Stimulated activated CD4-positive, alpha-beta T cell treated with anti-CD3 and anti-CD28 coated beads, Interleukin-4, amount 100 ng/mL, for 1 hour (primary cell): ENCODE data around the gene TMEM129.
"Not testable (repeated sequence)": the region's sequence is repeated elsewhere in the genome, so short reads cannot be mapped to it uniquely, and the experiment has no call there.

Experiments
- DNase-seq: peaks from one replicate; pipeline ENCODE4 v3.0.0-alpha.2; 2020

Gene TMEM129

DNA sequence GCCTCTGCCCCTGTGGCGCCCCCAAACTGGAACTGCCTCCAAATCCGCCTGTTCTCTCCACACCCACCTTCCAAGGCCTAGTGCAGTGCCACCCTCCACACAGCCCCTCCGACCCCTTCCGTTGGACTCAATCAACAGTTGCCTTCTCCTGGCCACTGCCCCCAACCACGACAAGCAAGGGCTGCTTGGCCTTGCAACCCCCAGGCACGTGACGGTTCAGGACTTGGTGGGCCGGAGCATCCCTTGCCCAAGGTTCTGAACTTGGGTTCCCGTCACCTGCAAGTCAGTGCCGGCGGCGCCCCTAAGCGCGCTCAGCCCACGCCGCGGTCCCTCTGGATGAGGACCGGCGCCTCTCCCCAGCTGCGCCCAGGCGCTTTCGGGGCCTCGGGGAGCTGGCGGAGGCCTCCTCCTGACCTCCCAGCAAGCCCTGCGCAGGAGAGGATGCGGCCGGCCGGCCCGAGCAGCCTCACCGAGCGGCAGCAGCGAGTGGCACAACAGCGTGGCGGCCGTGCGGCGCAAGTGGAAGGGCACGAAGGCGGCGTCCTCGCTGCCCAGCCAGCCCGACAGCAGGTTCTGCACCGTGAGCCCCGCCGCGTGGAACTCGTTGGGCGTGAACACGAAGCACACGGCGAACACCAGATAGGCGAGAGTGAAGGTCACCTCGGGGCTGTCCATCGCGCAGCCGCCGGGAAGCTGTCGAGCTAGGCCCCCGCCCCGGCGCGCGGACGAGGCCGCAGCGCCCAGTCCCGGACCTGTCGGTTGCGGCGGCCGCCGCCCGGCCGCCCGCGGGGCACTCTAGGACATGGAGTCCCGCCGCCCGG is 750 bp downstream of the TMEM129 start:
- peak; percentile 52 for DNase-seq

DNA sequence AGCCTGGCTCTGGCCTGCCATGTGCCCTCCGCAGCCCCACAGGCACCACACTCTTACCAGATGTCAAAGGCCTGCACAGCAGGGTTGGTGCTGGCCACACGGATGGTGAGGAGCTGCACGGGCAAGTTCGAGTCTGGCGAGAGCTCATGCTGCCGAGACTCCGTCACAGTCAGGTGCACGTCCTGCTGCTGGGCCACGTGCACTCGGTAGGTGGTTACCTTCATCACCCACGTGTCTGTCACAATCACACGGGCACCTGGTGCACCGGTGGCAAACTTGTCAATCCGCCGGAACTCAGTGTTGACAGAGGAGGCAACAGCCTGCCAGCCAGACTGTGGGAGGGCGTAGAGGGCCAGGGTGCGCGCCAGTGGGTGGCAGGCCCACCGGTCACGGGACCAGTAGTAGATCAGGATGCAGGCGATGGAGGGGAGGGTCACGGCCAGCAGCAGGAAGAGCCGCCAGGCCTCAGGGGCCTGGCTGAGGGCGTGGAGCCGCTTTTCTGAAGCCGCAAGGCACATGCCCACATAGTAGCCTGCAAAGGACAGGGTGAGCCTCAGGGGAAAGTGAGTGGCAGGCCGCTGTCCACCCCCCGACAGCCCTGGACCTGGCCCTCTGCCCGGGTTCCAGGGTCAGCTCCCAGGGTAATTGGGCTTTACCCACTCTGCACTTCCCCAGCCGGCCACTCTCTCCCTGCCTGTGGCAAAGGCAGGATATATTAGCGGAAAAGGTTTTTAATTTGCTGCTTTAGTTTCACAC is 2.9 kb downstream of the TMEM129 start:
- DNase-seq: no peak

DNA sequence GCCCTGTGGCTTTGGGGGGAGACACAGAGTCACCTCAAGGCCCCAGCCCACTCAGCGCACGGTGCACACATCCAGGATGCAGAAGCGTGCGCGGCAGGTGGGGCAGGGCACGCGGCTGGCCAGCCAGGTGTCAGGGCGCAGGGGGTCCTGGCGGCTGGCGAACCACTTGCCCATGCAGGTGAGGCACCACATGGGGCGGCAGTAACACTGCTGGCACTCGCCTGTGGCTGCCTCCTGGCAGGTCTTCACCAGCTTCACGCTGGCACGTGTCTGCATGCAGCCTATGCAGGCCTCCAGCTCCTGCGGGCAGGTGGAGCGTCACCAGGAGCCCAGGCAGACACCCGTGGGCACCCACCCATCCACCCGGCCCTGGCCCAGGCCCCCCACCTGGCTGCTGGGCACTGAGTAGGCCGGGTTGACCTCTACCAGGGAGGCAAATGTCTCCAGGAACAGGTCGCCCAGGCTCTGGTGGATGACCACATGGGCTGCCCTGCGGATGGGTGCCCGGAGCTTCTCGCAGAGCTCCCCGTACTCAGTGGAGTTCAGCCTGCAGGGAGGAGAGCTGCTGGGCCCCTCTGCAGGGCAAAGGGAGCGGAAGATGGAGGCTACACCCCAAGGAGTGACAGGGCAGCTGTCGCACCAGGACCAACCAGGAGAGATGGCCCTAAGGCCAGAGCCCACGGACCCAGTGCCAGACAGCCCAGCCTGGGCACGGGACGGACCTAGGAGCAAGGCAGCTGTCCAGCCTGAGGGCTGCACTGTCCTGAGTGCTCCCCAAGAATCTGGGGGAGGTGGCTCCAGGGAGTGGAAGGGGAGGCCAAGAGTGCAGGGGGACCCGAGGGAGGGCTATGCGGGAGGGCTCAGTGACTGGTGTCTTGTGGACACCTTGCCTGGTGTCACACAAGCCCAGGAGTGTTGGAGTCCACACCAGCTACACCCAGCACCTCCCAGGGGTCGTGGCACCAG is 3.7 kb downstream of the TMEM129 start:
- no peak for DNase-seq

DNA sequence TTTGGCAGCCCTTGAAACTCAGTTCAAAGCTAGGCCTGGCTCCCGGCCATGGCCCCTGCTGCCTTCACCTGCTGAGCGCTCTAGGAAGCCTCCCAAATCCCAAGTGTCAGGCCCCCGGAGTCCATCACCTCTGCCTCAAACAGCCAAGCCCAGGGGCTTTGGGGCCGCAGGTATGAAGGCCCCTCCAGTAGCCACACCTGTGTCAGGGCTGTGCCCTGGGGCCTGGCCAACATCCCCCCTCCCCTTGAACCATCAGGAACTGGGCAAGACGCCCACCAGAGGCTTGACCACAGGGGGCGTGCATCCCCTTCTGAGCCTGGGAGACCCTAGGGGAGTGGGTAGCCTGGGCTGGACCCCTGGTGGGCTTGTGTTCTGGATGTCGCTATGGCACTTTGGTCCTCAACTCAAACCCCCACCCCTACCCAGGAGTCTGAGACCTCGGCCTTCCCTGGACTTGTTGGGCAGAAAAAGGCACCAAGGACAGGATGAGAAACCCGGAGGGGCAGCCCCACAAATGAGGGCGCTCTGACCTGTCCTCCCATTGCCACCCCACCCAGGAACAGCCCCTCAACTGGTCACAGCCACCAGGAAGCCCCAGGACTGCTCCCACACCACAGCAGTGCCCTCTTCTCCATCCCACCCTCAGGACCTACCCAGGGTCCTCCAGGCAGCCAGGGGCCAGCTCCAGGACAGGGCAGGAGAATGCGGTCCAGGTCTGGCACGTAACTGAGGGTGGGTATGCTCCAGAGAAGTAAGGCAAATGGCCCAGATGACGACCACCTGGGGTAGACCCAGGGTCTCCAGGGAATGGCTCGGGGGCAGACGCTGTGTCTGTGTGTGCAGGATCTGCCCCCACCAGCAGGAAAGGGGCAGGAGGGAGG is 4.8 kb downstream of the TMEM129 start:
- DNase-seq: no peak

DNA sequence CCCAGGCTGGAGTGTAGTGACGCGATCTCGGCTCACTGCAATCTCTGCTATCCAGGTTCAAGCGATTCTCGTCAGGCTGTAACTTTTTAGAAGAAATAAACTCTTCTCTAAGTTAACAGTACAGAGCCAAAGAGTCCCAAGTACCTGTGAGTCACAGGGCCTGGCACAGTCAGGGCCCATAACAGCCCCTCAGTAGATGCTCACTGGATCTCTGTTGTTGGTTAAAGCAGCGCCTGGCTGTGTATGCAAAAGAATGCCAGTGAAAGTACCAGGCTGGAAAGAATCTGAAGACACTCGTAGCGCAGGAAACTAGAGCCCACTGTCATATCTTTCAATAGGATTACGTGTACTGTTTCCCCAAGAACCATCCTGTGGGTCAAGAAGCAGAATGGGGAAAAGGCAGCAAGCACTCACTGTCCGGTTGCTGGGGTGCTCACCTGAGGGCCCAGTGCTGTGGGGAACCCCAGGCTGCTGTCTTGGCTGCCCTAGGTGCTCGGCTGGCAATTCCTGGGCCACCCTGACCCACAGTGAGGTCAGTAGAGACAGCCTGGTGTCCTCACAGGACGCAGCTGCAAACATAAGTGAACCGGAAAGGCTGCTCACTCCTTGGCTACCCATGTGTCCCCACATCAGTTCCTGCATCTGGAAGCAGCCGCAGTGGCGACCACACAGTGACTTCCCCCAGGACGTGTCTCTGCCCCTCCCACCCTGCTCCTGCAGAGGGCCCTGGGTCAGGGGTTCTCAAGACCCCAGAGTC is 5.9 kb downstream of the TMEM129 start:
- no peak for DNase-seq

DNA sequence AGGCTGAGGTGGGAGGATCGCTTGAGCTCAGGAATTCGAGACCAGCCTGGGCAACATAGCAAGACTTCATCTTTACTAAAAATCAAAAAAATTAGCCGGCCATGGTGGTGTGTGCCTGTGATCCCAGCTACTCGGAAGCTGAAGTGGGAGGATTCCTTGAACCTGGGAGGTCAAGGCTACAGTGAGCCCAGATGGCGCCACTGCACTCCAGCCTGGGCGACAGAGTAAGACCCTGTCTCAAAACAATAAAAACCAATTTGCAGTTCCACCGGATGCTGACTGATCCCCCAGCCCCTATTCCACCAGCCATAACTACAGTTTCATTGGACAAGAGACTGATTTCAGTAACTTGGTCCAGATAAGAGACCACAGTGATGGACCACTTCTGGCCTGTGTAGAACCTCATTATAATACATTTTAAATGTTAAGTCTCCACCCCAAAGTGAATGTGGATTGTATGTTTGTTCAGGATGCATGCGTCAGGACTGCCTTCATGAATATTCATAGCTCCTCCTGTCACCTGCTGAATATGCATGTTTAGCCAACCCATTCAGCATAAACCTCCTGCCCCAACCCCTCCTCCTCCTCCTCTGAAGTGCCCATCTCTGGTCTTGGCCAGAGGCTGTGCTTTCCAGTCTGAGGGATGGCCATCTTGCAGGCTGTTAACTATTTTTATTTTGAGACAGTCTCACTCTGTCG is 6.7 kb downstream of the TMEM129 start:
- DNase-seq: no peak

DNA sequence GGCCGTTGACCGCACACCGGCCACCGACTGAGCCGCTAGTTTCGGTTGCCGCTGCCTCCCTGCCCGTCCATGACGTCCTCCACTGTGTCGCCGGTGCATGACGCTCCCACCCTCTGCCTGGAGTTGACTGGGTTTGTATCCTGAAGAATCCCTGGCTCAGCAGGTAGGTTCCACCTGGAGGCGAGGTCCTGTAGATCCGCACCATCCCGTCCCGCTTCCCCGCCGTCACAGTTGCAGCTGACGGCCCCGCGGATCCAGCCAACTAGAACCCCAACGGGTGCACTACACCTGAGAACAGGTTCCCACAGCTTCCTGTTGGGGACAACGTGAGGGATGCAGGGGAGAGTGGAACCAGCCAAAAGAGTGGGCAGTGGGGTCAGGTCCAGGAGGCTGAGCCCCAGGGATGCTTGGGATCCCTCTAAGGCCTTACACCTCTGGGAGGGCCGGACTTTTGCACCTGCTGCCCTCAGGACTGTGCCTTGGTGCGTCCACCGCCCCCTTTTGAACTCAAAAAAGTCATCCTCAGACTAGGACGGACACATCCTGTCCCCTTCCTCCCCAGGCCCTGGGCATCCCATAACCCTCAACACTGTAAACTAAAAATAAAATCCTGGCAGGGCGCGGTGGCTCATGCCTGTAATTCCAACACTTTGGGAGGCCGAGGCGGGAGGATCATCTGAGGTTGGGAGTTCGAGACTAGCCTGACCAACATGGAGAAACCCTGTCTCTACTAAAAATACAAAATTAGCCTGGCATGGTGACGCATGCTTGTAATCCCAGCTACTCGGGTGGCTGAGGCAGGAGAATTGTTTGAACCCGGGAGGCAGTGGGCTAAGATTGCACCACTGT is 7.9 kb downstream of the TMEM129 start:
- no peak for DNase-seq

DNA sequence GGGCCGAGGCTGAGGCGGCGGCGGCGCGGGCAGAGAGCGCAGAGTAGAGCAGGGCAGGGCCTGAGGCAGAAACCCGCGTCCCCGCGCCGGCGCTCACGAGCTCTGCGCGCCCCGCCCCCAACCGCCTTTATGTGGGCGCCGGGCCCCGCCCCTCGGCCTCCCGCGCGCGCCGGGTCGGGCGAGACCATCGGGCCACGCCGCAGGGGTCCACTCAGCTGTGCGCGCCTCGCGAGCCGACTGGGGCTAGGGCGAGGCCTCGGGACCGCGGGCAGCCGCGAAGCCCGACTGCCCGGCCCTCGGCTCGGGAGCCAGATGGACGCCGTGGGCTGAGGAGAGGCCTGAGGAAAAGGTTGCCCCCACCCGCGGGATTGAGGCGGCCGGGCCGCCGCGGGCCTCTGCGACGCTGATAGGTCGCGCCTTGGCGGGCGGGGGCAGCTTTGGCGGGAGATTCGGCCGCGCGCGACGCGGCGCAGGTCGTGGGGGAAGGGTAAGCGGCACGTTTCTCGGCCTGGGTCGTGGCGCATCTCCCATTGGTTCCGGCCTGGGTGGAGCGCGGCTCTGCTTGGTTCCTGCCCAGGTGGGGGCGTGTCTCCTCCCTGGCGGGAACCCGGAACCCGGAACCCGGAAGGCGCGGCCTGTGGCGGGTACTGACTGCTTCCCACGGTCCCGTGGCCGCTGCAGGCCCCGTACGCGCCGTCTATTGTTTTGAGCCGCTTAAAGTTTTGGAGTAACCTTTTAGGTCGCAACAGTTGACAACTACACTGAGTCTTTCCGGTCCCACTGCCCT is 8.7 kb downstream of the TMEM129 start, which contains the start of gene SLBP:
TSS of gene SLBP (minus strand) at position 104 of the 787 bp plus-strand sequence. CDS start 131 bp downstream, outside the sequence.
- DNase-seq: peak; percentile 99

DNA sequence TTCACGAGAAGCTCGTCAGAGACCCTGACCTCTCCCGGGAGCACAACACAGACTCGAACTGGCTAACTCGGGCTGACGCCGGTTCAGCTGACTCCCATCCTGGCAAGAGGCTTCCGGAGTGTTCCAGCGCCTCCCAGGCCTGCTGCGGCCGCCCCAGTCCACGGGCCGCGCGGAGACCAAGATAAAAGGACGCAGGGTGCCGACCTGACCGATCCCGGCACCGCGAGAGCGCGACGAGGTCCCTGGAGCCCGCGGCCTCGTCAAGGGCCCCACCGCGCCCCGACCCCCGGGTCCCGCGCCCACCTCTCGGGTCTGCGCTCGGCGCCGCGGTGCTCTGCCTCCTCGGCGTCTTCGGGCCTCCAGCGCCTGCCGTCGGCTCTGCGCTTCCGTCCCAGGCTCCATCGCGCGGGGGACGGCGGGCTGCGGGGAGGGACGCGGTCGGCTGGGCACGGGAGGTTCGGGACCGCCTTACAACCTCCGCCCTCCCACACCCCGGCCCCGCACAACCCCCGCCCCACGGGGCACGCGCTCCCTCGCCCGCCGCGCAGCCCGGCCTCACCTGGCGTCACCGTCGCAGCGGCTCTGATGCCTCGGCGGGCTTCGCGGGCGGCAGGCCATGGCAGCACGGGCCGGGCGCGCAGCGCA is 9.4 kb downstream of the TMEM129 start:
- peak; percentile 33 for DNase-seq

DNA sequence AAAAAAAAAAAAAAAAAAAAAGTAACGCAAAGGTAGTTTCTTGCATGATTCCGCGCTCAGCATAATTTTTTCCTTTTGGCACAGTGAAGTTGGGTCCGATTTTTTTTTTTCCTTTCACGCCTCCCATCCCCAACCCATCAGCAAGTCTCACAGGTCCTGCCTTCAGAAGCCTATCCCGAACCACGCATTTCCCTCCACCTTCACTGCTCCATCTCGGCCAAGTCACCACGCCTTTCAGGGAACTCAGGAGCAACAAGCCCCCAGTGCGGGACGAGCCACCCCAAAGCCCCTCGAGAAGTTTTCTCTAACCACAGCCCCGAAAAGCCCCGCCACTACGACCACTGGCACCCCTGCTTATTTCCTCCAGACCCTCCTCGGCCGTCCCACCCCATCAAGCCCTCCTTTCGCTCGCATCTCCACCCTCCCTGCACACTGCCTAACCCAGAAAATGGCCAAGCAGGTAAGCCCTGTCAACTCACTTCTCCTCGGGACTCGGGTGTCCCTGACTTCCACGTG is 10.0 kb downstream of the TMEM129 start:
- no peak for DNase-seq

DNA sequence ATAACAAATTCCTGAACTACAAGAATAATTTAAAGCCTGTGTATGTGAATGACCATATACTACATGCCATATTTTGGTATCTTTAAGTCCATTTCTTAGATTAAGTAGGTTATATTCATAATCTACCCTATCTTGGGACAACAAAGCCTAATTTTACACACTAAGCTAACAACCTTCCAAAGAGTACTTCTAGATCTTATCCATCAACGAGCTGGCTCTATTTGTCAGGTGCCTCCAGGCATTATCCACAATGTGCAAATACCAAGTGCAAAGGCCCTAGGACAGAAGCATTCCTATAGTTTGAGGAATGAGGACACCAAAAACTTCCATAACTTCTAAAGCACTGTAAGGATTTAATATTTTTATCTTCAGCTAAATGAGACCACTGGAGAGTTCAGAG is 12.5 kb downstream of the TMEM129 start:
- DNase-seq: no peak

DNA sequence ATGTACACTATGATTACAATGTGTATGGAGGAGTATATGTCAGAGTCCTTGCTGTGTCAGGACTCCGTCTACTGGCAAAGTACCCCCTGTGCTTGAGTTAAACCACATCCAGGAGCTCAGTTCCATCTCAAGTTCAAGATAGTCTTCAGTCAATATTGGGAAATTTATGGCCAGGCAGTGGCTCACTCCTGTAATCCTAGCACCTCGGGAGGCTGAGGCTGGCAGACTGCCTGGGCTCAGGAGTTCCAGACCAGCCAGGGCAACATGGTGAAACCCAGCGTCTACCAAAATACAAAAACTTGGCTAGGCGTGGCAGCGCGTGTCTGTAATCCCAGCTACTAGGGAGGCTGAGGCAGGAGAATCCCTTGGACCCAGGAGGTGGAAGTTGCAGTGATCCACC is 14.8 kb downstream of the TMEM129 start:
- no peak for DNase-seq

DNA sequence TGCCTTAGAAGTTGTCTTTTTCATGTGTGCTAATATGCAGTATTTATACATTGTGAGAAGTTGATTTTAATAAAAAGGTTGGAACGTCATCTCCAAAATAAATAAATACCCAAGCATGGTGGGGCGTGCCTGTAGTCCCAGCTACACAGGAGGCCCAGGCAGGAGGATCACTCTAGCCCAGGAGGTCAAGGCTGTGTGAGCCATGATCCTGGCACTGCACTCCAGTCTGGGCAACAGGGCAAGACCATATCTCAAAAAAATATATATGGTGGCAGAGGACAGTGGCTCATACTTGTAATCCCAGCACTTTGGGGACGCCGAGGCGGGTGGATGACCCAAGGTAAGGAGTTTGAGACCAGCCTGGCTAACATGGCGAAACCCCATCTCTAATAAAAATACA is 15.4 kb downstream of the TMEM129 start:
- DNase-seq: no peak

DNA sequence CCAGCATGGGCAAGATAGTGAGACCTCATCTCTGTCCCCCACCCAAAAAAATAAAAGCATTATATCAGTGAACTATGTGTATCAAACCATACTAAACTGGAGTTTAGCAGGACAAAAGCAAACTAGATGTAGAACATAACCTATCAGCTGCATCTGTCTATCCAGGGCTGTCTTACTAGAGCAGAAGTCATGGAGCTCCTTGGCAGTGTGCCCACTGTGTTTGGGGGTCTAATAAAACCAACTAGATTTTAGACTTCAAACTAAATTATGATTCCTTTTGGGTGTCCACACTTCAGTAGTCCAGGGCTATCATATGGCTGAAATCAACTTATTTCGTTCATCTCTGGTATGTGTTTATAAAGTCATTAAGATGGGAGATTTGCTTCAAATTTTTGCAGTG is 17.3 kb downstream of the TMEM129 start:
- DNase-seq: no peak

DNA sequence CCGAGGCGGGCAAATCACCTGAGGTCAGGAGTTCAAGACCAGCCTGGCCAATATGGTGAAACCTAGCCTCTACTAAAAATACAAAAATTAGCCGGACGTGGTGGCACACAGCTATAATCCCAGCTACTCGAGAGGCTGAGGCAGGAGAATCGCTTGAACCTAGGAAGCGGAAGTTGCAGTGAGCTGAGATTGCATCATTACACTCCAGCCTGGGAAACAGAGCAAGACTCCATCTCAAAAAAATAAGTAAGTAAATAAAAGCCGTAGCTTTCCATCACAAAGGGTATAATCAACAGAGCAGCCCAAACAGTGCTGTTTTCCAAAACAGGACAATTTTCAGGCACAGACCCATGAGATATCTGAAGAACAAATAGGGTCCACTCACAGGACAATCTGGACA is 19.5 kb downstream of the TMEM129 start:
- DNase-seq: not testable (repeated sequence)

DNA sequence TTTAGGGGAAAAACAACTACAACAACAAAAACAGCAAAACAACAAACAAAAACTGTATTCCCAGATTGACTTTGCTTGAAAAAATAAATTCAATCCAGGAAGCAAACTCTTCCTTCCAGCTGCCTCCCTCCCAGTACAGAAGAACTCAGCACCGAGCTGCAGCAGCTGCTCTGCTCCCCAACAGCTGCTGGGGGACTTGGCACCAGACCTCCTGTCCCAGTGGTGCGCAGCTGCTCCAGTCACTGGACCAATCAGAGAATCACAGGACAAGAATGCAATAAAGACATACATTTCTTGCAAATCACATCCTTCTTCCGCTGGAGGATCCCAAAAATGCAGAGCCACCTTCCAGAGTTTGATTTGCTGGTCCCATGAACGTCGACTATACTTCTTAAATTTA is 25.2 kb downstream of the TMEM129 start:
- no peak for DNase-seq

DNA sequence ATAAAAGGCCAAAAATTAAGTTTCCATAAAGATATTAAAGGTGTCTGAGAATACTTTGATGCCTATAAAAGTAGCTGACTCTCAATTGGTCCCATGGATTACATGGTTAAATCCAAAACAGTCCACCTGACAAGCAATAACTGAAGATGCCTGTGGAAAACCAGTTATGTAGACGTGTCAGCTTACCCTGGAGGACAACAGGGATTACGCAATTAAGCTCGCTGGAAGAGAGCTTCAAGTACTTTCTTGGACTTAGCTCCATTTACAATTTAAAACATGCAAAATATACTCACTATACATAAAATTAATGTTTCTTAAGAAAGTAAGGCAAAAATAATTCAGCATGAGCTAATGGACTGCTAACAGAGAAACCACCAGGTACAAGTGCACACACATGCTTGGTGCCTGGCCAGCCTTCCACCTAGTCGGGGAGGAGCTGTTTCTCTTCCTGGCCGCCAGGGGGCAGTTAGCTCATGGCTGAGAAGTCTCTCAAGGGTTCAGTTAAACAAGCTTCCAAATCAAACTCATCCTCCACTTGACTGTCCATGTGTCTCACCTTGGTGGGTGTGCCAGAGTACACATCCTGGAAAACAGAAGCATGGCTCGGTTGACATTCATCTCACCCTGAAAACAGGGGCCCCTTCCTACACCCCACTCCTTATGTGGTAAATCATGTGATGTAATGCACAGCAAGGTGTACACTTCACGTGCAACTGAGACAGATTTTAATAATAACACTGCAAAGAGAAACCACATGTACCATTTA is 27.8 kb downstream of the TMEM129 start:
- DNase-seq: peak; percentile 77
